ENCODE data around the gene HBS1L.

Gene HBS1L

GRCh38 chr6:135033238-135033637 is 21.4 kb downstream of the HBS1L start:
- no peak for DNase-seq

- no peak for DNase-seq
Measured at GRCh38 chr6:135030532-135031178, 24.0 kb downstream of the HBS1L start.

- no peak for DNase-seq
Measured at GRCh38 chr6:135030056-135030473, 24.6 kb downstream of the HBS1L start.

- no peak for DNase-seq
Measured at GRCh38 chr6:135025775-135026174, 28.8 kb downstream of the HBS1L start.

- no peak for DNase-seq
Measured at GRCh38 chr6:135025175-135025574, 29.4 kb downstream of the HBS1L start.

- DNase-seq: no peak
Measured at GRCh38 chr6:135022050-135022697, 32.4 kb downstream of the HBS1L start.

- DNase-seq: no peak
Measured at GRCh38 chr6:135021310-135022049, 33.1 kb downstream of the HBS1L start.

- no peak for DNase-seq
Measured at GRCh38 chr6:135018941-135019340, 35.7 kb downstream of the HBS1L start.

- DNase-seq: no peak
Measured at GRCh38 chr6:135018052-135018451, 36.6 kb downstream of the HBS1L start.

GRCh38 chr6:135014353-135014832 is 40.2 kb downstream of the HBS1L start:
- no peak for DNase-seq

- DNase-seq: no peak
Measured at GRCh38 chr6:135013211-135013610, 41.4 kb downstream of the HBS1L start.

- no peak for DNase-seq
Measured at GRCh38 chr6:135012764-135013163, 41.9 kb downstream of the HBS1L start.

- DNase-seq: no peak
Measured at GRCh38 chr6:135012349-135012748, 42.3 kb downstream of the HBS1L start.

- DNase-seq: no peak
Measured at GRCh38 chr6:135008941-135009290, 45.7 kb downstream of the HBS1L start.

- DNase-seq: no peak
Measured at GRCh38 chr6:135008072-135008940, 46.3 kb downstream of the HBS1L start.

GRCh38 chr6:135006386-135006914 is 48.2 kb downstream of the HBS1L start:
- DNase-seq: no peak

- DNase-seq: no peak
Measured at GRCh38 chr6:135004399-135004798, 50.2 kb downstream of the HBS1L start.

- DNase-seq: no peak
Measured at GRCh38 chr6:135002974-135003703, 51.5 kb downstream of the HBS1L start.

- no peak for DNase-seq
Measured at GRCh38 chr6:135002229-135002844, 52.3 kb downstream of the HBS1L start.

- no peak for DNase-seq
Measured at GRCh38 chr6:134999107-134999506, 55.5 kb downstream of the HBS1L start.

All from right forelimb (tissue), 1 donor.